ENCODE measurements around the gene COX15.

COX15 gene

DNA sequence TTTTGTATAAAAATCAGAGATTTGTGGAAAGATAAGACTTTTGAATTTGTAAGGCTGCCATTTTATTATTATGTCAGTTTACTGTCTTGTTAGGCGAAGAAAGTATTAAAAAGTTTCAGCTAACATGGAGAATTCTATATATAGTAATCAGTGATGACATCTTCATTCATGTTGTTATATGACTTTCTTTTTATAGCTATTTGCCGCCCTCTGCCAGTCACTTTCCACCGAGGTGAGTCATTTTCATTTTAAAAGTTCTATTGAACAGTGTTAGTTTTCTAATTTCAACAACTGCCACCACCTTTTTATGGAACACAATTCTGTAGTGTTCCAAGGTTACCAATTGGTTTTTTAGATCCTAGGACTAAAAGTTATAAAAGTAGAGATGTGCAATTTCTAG, 11.9 kb upstream of the COX15 start:
- Histone ChIP-seq H3K9ac (ENCODE audit: low read depth, low read length, poor library complexity, severe bottlenecking) (no peak overlapping the region), H4K20me1 (ENCODE audit: insufficient read depth, low read length, poor library complexity, severe bottlenecking) (no peaks in the 10 kb centered on the region), H3K4me1 (ENCODE audit: insufficient read depth, low read length, poor library complexity, severe bottlenecking) (peaks cover 7% of the 10 kb centered on the region), H3K4me2 (ENCODE audit: low read depth, low read length, poor library complexity, severe bottlenecking) (no peak overlapping the region), H3K9me3 (ENCODE audit: insufficient read depth, low read depth, low read length) (peaks cover 18% of the 10 kb centered on the region; the same call in 1 of the 2 replicates), H3K27me3 (ENCODE audit: insufficient read depth, low read length, poor library complexity, severe bottlenecking) (no peaks in the 10 kb centered on the region), H3K9me2 (replicated peaks; ENCODE audit: low read depth, low read length) (no peaks in the 10 kb centered on the region), H3K36me3 (ENCODE audit: insufficient read depth, low read length) (peaks cover 81% of the 10 kb centered on the region), H3F3A (ENCODE audit: low read depth) (no peaks in the 10 kb centered on the region), H3K4me3 (ENCODE audit: low read length, poor library complexity, severe bottlenecking) (no peak overlapping the region), H3K79me2 (ENCODE audit: insufficient read depth, low read length) (peaks cover 7% of the 10 kb centered on the region; the same call in 1 of the 2 replicates), H2AFZ (ENCODE audit: low read length) (no peak overlapping the region)
- no peak for TF ChIP-seq CTCF (conservative IDR thresholded peaks at IDR 0.05; ENCODE audit: low read length)
- no peak for TF ChIP-seq EZH2phosphoT487 (IDR thresholded peaks at IDR 0.05; ENCODE audit: borderline replicate concordance)

GRCh38 chr10:99742701-99743100, 10.8 kb upstream of the COX15 start:
- H3K4me2 ChIP-seq (ENCODE audit: low read depth, low read length, poor library complexity, severe bottlenecking), result no peak overlapping the region
- H2AFZ ChIP-seq (ENCODE audit: low read length), result no peak overlapping the region
- peaks cover 9% of the 10 kb centered on the region for H3K4me1 ChIP-seq (ENCODE audit: insufficient read depth, low read length, poor library complexity, severe bottlenecking)
- 0 out of 2 replicates have a peak, but pooled peaks cover 4% of the 10 kb centered on the region for H3K79me2 ChIP-seq (ENCODE audit: insufficient read depth, low read length)
- no peaks in the 10 kb centered on the region for H3K27me3 ChIP-seq (ENCODE audit: insufficient read depth, low read length, poor library complexity, severe bottlenecking)
- H3K9me3 ChIP-seq (ENCODE audit: insufficient read depth, low read depth, low read length), result peaks cover 18% of the 10 kb centered on the region; the same call in 1 of the 2 replicates
- H3K9me2 ChIP-seq (replicated peaks; ENCODE audit: low read depth, low read length), result no peaks in the 10 kb centered on the region
- no peaks in the 10 kb centered on the region for H3F3A ChIP-seq (ENCODE audit: low read depth)
- H3K9ac ChIP-seq (ENCODE audit: low read depth, low read length, poor library complexity, severe bottlenecking), result no peak overlapping the region
- TF ChIP-seq CTCF (conservative IDR thresholded peaks at IDR 0.05; ENCODE audit: low read length) (no peak), EZH2phosphoT487 (IDR thresholded peaks at IDR 0.05; ENCODE audit: borderline replicate concordance) (no peak)
- H3K36me3 ChIP-seq (ENCODE audit: insufficient read depth, low read length), result peaks cover 69% of the 10 kb centered on the region
- no peak overlapping the region for H3K4me3 ChIP-seq (ENCODE audit: low read length, poor library complexity, severe bottlenecking)
- no peaks in the 10 kb centered on the region for H4K20me1 ChIP-seq (ENCODE audit: insufficient read depth, low read length, poor library complexity, severe bottlenecking)

- no peak overlapping the region for H3K9ac ChIP-seq (ENCODE audit: low read depth, low read length, poor library complexity, severe bottlenecking)
- H3K9me3 ChIP-seq (ENCODE audit: insufficient read depth, low read depth, low read length), result peaks cover 18% of the 10 kb centered on the region; the same call in 1 of the 2 replicates
- H2AFZ ChIP-seq (ENCODE audit: low read length), result no peak overlapping the region
- no peak for TF ChIP-seq CTCF (conservative IDR thresholded peaks at IDR 0.05; ENCODE audit: low read length)
- no peak for TF ChIP-seq EZH2phosphoT487 (IDR thresholded peaks at IDR 0.05; ENCODE audit: borderline replicate concordance)
- H3K4me2 ChIP-seq (ENCODE audit: low read depth, low read length, poor library complexity, severe bottlenecking), result no peak overlapping the region
- H3K4me3 ChIP-seq (ENCODE audit: low read length, poor library complexity, severe bottlenecking), result no peak overlapping the region
- H3K4me1 ChIP-seq (ENCODE audit: insufficient read depth, low read length, poor library complexity, severe bottlenecking), result peaks cover 9% of the 10 kb centered on the region
- H3K9me2 ChIP-seq (replicated peaks; ENCODE audit: low read depth, low read length), result no peaks in the 10 kb centered on the region
- no peaks in the 10 kb centered on the region for H3K27me3 ChIP-seq (ENCODE audit: insufficient read depth, low read length, poor library complexity, severe bottlenecking)
- 0 out of 2 replicates have a peak, but pooled peaks cover 4% of the 10 kb centered on the region for H3K79me2 ChIP-seq (ENCODE audit: insufficient read depth, low read length)
- no peaks in the 10 kb centered on the region for H4K20me1 ChIP-seq (ENCODE audit: insufficient read depth, low read length, poor library complexity, severe bottlenecking)
- H3K36me3 ChIP-seq (ENCODE audit: insufficient read depth, low read length), result peaks cover 68% of the 10 kb centered on the region
- no peaks in the 10 kb centered on the region for H3F3A ChIP-seq (ENCODE audit: low read depth)
These were observed 10.3 kb upstream of the COX15 start for GRCh38 chr10:99742254-99742653.
